Astrocyte (in vitro differentiated cells and primary cell): ENCODE results near the gene DBET.
"Not testable (repeated sequence)": the region's sequence is repeated elsewhere in the genome, so short reads cannot be mapped to it uniquely, and the experiment has no call there.

Experiments
- EZH2 ChIP-seq: IDR thresholded peaks from 2 replicates; pipeline ENCODE4 v1.6.1; 2012; ENCODE audit warnings: mild to moderate bottlenecking, low read length, inconsistent platforms; ENCODE audit not compliant: insufficient read depth
- TF ChIP-seq, protein P1 (sequence below): IDR thresholded peaks from 2 replicates; pipeline ENCODE4 v1.5.1; 2011; ENCODE audit warnings: low read depth, mild to moderate bottlenecking, inconsistent platforms, low read length, moderate library complexity; ENCODE audit not compliant: insufficient read depth

- TF ChIP-seq, protein P1, sequence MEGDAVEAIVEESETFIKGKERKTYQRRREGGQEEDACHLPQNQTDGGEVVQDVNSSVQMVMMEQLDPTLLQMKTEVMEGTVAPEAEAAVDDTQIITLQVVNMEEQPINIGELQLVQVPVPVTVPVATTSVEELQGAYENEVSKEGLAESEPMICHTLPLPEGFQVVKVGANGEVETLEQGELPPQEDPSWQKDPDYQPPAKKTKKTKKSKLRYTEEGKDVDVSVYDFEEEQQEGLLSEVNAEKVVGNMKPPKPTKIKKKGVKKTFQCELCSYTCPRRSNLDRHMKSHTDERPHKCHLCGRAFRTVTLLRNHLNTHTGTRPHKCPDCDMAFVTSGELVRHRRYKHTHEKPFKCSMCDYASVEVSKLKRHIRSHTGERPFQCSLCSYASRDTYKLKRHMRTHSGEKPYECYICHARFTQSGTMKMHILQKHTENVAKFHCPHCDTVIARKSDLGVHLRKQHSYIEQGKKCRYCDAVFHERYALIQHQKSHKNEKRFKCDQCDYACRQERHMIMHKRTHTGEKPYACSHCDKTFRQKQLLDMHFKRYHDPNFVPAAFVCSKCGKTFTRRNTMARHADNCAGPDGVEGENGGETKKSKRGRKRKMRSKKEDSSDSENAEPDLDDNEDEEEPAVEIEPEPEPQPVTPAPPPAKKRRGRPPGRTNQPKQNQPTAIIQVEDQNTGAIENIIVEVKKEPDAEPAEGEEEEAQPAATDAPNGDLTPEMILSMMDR, result not testable (repeated sequence)
- TF ChIP-seq EZH2, result not testable (repeated sequence)
These were observed 46.4 kb downstream of the DBET start for GRCh38 chr4:190110570-190111295.
